Esophagus squamous epithelium (tissue), 4 donors: ENCODE data around the gene HSBP1.

Experiments
- POLR2A ChIP-seq, 4 donors: fragments of 450-650 bp; IDR thresholded peaks; one replicate each; pipeline ENCODE4 v1.6.1; 2017; ENCODE audit warnings: antibody characterized with exemption in 4 of 4, mild to moderate bottlenecking in 4 of 4, moderate library complexity in 3 of 4
- TF ChIP-seq, protein P1 (sequence below), 6 experiments: fragments of 450-650 bp in 4 of 6; fragments of 200-600 bp in 2 of 6; sonication (generic) in 2 of 6; IDR thresholded peaks; one replicate each; pipeline ENCODE4 v1.5.1; 2016 to 2019; ENCODE audit warnings: antibody characterized with exemption in 6 of 6, mild to moderate bottlenecking in 4 of 6, moderate library complexity in 4 of 6

DNA sequence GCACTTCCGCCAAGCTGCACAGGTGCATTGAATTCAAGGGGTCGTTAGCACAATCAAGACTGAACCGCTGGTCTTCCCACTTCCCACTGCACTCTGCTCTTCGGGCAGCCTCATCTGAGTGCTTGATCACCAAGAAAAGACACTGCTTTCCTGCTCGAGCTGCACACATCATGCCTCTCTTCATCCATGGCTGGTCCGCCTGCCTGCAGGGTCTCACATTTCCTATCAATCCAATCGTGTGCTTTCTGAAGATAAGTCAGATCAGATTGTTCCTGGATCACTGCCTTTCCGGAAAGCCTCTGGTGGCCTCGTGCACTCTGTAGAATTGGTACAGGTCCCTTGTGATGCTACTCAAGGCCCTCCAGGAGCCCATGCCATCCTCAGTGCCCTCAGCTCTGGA is 30.8 kb upstream of the HSBP1 start:
- no peak for TF ChIP-seq POLR2A (IDR thresholded peaks at IDR 0.05)
- TF ChIP-seq, protein P1, sequence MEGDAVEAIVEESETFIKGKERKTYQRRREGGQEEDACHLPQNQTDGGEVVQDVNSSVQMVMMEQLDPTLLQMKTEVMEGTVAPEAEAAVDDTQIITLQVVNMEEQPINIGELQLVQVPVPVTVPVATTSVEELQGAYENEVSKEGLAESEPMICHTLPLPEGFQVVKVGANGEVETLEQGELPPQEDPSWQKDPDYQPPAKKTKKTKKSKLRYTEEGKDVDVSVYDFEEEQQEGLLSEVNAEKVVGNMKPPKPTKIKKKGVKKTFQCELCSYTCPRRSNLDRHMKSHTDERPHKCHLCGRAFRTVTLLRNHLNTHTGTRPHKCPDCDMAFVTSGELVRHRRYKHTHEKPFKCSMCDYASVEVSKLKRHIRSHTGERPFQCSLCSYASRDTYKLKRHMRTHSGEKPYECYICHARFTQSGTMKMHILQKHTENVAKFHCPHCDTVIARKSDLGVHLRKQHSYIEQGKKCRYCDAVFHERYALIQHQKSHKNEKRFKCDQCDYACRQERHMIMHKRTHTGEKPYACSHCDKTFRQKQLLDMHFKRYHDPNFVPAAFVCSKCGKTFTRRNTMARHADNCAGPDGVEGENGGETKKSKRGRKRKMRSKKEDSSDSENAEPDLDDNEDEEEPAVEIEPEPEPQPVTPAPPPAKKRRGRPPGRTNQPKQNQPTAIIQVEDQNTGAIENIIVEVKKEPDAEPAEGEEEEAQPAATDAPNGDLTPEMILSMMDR (IDR thresholded peaks at IDR 0.05): no peak
